NCI-H2196 (cell line): ENCODE data around the gene PRRG4.
"Not testable (repeated sequence)": the region's sequence is repeated elsewhere in the genome, so short reads cannot be mapped to it uniquely, and the experiment has no call there.

Experiments used
- DNase-seq: peaks from one replicate; lab custom pipeline; 2025; ENCODE audit not compliant: unreplicated experiment; lab: John Stamatoyannopoulos, UW

Gene PRRG4

GRCh38 chr11:32829680-32830412 is at the start of gene PRRG4:
PRRG4 (plus strand) TSS chr11:32829927; CDS start chr11:32830530, 603 bp downstream.
- peak; percentile 68 for DNase-seq

GRCh38 chr11:32780839-32781238 is 48.9 kb upstream of the PRRG4 start:
- not testable (repeated sequence) for DNase-seq

GRCh38 chr11:32781721-32782120 is 48.0 kb upstream of the PRRG4 start:
- no peak for DNase-seq

- no peak for DNase-seq
Measured at GRCh38 chr11:32785262-32785661, 44.5 kb upstream of the PRRG4 start.

- no peak for DNase-seq
Measured at GRCh38 chr11:32786811-32787210, 42.9 kb upstream of the PRRG4 start.

- DNase-seq = no peak
Measured at GRCh38 chr11:32790916-32791315, 38.8 kb upstream of the PRRG4 start.

- no peak for DNase-seq
Measured at GRCh38 chr11:32792111-32792947, 37.4 kb upstream of the PRRG4 start.

- DNase-seq = peak; percentile 64
Measured at GRCh38 chr11:32792948-32793475, 36.7 kb upstream of the PRRG4 start.

GRCh38 chr11:32794439-32794838 is 35.3 kb upstream of the PRRG4 start, which contains the start of gene CCDC73:
CCDC73 (minus strand) TSS chr11:32794662; CDS start chr11:32760243, 34,419 bp downstream.
- DNase-seq = no peak

- no peak for DNase-seq
Measured at GRCh38 chr11:32796425-32796824, 33.3 kb upstream of the PRRG4 start.

GRCh38 chr11:32809313-32809712 is 20.4 kb upstream of the PRRG4 start:
- DNase-seq = peak; percentile 61

- no peak for DNase-seq
Measured at GRCh38 chr11:32817181-32817851, 12.4 kb upstream of the PRRG4 start.

- DNase-seq = no peak
Measured at GRCh38 chr11:32817852-32818183, 11.9 kb upstream of the PRRG4 start.

- no peak for DNase-seq
Measured at GRCh38 chr11:32819187-32819586, 10.5 kb upstream of the PRRG4 start.

- no peak for DNase-seq
Measured at GRCh38 chr11:32820497-32820896, 9.2 kb upstream of the PRRG4 start.

GRCh38 chr11:32821517-32821916 is 8.2 kb upstream of the PRRG4 start:
- DNase-seq = no peak

GRCh38 chr11:32821917-32822560 is 7.7 kb upstream of the PRRG4 start:
- DNase-seq = no peak

GRCh38 chr11:32823617-32824016 is 6.1 kb upstream of the PRRG4 start:
- DNase-seq = not testable (repeated sequence)

- no peak for DNase-seq
Measured at GRCh38 chr11:32826113-32826512, 3.6 kb upstream of the PRRG4 start.

- DNase-seq = no peak
Measured at GRCh38 chr11:32827276-32827675, 2.5 kb upstream of the PRRG4 start.

- peak; percentile 26 for DNase-seq
Measured at GRCh38 chr11:32829157-32829679, 509 bp upstream of the PRRG4 start.
